Measurements from ENCODE around the gene TMEM60.
A peak's percentile ranks its signal among the peaks of the same experiment; 100 is the strongest.

Gene TMEM60

DNA sequence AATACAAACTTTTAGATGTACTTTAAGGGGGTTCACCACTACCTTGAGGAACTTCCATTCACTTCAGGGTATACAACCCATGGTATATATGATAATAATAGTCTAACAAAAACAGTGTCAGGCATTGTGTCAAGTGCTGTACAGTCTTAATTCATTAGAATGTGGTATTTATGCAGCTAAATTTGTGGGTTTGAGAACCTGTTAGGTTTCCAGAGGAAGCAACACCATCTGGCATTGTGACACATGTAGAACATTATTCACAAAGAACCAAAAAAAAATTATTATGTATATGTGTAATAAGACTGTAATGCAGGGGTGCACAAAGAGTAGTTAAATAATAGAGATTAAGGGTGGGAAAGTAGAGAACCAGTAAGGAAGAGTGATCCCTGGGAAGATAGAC, 26.3 kb downstream of the TMEM60 start:
- DNase-seq (ENCODE audit: low read depth in 2 of 2) = no peak

GRCh38 chr7:77770316-77770715, 27.9 kb downstream of the TMEM60 start:
- DNase-seq (ENCODE audit: low read depth in 2 of 2) = no peak

GRCh38 chr7:77766801-77767605, 31.2 kb downstream of the TMEM60 start:
- DNase-seq (ENCODE audit: low read depth in 2 of 2) = no peak

DNA sequence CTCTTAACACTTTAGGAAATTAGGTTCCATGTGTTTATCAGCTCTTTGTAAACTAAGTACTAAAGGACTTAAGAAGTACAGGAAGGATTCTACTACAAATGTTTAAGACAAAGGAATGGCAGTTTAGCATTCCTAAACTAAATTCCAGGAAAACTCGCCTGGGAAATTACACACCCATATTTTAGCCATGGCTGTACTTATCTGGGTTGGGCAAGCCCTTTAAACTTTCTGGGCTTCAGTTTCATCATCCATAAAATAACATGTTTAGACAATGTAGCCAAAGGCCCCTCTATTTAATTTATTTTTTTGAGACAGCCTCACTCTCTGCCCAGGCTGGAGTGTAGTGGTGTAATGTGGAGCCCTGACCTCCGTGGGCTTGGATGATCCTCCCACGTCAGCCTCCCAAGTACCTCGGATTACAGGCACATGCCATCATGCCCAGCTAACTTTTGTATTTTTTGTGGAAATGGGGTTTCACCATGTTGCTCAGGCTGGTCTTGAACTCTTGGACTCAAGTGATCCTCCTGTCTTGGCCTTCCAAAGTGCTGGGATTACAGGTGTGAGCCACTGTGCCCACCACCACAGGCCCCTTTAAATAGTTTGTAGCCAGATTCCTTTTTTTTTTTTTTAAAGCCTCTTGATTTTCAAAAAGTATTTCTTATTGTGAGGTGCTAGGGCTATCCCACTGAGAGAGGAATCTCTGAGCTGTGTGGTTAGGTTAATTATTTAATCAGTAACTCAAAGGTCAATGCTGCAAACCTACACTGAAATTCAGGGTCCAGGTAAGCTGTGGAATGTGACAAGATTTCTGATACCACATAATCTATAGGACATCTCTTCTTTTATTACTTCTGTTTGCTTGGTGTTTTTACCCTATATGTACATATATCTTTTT, 32.1 kb downstream of the TMEM60 start:
- no peak for DNase-seq (ENCODE audit: low read depth in 2 of 2)

GRCh38 chr7:77765481-77765880, 32.8 kb downstream of the TMEM60 start:
- DNase-seq (ENCODE audit: low read depth in 2 of 2) = no peak

- DNase-seq (ENCODE audit: low read depth in 2 of 2) = no peak
These were observed 37.3 kb downstream of the TMEM60 start for GRCh38 chr7:77760809-77761453.

DNA sequence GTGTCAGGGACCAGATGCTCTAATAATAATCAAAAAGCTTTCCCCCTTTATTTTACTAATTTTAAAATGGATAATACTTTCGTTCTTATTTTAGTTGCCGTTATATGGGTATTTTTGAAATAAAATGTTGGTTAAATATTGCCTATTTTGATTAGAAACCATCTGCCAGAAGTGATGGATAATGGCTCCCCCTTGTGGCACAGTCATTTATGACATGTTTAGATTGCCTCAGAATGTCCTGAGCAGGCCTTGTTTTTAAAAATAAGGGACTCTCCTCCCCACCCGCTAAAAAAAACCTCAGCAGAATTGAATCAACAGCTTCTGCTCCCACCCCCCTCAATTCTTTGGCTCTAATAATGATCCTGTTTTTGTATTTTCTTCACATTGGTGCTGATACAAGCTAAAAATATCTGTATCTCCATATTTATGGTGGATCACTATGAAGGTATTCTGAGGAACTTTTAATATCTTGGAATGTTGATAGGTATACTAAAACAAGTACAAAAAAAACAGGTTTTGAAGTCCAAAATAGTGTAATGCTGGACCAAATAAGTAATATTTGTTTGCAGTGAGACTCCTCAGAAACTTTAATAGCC, 38.8 kb downstream of the TMEM60 start:
- peak; percentile 29 to 49 for DNase-seq (ENCODE audit: low read depth in 2 of 2)

DNA sequence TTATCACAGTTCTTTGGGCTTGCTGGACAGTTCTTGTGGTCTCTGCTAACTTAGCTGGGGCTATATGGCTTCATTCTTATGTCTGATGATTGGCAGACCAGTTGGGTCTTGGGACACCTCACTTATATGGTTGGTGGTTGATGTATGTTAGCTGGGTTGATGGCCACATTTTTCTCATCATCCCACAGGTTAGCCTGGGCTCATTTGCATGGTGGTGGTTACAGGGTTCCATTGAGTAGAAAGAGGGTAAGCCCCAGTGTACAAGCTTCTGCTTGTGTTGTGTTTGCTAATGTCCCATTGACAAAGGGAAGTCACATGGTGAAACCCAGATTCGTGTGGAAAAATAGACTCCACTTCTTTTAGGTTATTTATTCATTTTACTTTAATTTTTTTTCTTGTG, 40.6 kb downstream of the TMEM60 start:
- DNase-seq (ENCODE audit: low read depth in 2 of 2) = no peak

- no peak for DNase-seq (ENCODE audit: low read depth in 2 of 2)
These were observed 45.1 kb downstream of the TMEM60 start for GRCh38 chr7:77753173-77753572.

- DNase-seq (ENCODE audit: low read depth in 2 of 2) = no peak
These were observed 46.2 kb downstream of the TMEM60 start for GRCh38 chr7:77752016-77752415.

DNA sequence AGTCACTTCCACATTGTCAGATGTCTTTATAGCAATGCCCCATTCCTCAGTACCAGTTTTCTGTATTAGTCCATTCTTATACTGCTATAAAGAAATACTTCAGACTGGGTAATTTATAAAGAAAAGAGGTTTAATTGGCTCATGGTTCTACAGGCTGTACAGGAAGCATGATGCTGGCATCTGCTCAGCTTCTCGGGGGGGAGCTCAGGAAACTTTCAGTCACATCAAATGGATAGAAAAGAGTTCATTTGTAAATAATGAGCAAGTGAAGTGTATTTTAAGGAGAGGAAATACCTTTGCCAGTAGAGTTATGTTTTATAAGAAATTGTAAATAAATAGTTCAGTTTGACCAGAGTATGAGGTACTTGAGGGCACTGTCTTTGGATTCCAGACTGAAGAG, 50.5 kb downstream of the TMEM60 start:
- no peak for DNase-seq (ENCODE audit: low read depth in 2 of 2)

DNA sequence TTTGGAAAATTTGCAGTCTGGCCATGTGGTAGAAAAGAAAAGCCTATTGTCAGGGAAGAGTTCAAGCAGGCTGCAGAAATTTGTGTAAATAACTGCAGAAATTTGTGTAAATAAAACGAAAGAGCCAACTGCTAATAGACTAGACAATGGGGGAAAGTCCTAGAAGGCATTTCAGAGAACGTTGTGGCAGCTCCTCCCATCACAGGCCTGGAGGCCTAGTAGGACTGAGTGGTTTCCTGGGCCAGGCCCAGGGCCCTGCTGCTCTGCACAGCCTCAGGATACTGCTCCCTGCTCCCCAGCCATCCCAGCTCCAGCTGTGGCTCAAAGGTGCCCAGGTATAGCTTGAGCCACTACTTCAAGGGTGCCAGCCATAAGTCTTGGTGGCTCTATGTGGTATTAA, 51.1 kb downstream of the TMEM60 start:
- no peak for DNase-seq (ENCODE audit: low read depth in 2 of 2)

- DNase-seq (ENCODE audit: low read depth in 2 of 2) = no peak
These were observed 51.4 kb downstream of the TMEM60 start for GRCh38 chr7:77746824-77747165.

DNA sequence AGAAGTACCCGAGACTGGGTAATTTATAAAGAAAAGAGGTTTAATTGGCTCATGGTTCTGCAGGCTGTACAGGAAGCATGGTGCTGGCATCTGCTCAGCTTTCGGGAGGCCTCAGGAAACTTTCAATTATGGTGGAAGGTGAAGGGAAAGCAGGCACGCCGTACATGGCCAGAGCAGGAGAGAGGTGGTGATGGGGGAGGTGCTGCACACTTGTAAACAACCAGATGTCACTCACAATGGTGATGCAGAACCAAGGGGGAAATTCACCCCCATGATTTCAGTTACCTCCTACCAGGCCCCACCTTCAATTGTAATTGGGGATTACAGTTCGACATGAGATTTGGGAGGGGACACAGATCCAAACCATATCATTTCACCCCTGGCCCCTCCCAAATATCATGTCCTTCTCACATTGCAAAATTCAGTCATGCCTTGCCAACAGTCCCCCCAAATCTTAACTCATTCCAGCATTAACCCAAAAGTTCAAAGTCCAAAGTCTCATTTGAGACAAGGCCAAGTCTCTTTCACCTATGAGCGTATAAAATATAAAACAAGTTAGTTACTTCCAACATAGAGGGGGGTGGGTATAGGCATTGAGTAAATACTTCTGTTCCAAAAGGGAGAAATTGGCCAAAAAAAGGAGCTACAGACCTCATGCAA, 51.9 kb downstream of the TMEM60 start:
- no peak for DNase-seq (ENCODE audit: low read depth in 2 of 2)

DNA sequence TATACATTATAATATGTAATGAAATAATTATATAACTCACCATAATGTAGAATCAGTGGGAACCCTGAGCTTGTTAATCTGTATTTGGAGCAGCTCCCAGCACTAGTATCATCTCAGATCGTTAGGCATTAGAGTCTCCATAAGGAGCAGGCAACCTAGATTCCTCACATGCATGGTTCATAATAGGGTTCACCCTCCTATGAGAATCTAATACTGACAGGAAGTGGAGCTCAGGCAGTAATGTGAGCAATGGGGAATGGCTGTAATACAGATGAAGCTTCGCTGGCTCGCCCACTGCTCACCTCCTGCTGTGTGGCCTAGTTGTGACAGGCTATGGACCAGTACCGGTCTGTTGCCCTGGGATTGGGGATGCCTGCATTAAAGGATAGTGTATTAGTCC, 52.5 kb downstream of the TMEM60 start:
- no peak for DNase-seq (ENCODE audit: low read depth in 2 of 2)

Measured in stimulated activated CD4-positive, alpha-beta T cell treated with anti-CD3 and anti-CD28 coated beads, Interleukin-12 subunit alpha, Interleukin-12 subunit beta, amount 100 ng/mL, for 24 hours (primary cell).